H1 (cell line): ENCODE data around the gene MOSMO. TPM values are rescaled to one million over a fixed set of nuclear protein-coding genes. Genes with fewer than 3 reads are reported as not detected.

Source experiments
- BCL11A ChIP-seq, 2 experiments: IDR thresholded peaks; one replicate each; pipeline ENCODE4 v1.6.1; 2011; ENCODE audit warnings: low read depth in 2 of 2, low read length in 2 of 2, mild to moderate bottlenecking in 2 of 2
- polyA plus RNA-seq, 7 experiments: library from polyadenylated mRNA; depleted of rRNA in 3 of 7; stranded (reverse) in 5 of 7; unstranded in 2 of 7; fragments of >200 nt in 5 of 7; fragments of 200-250 nt in 2 of 7; gene quantifications; 1 replicate in 5 of 7; 2 replicates in 1 of 7; 4 replicates in 1 of 7; pipeline versions ENCODE4 v1.2.1 to v1.2.3, GENCODE V29; 2011 to 2013; ENCODE audit warnings: missing spikeins in 2 of 7, mixed read lengths in 2 of 7
- total RNA-seq: library from RNA; stranded (reverse); fragmentation: NEBNext Ultra II Directional; extraction: Animal tissue kit (Norgen Biotek cat#: 25700); gene quantifications from 2 replicates; pipeline ENCODE4 v1.2.1, GENCODE V29; 2021

The MOSMO gene
- total and polyA plus RNA-seq, 2 of the 8 experiments (the other 6 are each of a cell fraction or from before 2014, with no cell fraction given): 8.6 to 14.8 TPM

DNA sequence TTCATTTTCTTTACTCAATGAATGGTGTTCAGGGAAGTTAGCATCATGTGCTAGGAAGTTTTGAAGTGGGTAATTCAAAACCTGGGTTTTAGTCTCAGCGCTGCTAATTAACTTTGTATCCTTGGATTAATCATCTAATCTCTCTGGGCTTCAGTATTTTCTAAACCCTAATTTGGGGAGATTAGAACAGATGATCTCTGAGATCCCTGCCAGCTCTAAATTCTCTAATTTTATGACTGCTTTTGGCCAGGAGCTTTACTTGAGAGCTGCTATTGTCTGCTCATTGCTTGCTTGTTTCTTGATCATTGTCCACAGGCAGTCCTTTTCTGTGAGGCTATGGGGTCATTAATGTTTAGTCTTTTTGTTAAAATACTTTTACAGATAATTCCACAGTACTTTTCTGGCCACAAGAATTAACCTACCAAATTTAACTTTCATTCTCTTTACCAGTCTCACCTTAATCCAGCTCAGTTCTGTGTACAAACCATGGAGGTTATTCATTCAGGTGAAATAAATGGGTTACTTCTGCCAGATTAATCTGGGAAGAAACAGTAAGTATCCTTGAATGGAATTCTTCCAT lies 56.1 kb downstream of the MOSMO start (continued):
- no peak for TF ChIP-seq BCL11A (IDR thresholded peaks at IDR 0.05; ENCODE audit: low read depth in 2 of 2, low read length in 2 of 2)
- TF ChIP-seq, all 59 proteins: peak for 0
